ENCODE measurements around the gene SMTN. TPM values are rescaled to one million over a fixed set of nuclear protein-coding genes. Genes with fewer than 3 reads are reported as not detected.

SMTN gene
- total RNA-seq, 1 donor from 2014 or later: 40.8 TPM

- Mint-ChIP-seq H3K4me1 (ENCODE audit: low read depth) (peaks cover 6% of the 10 kb centered on the region), H3K27me3 (peaks cover 5% of the 10 kb centered on the region), H3K27ac (no peak overlapping the region), H3K36me3 (ENCODE audit: insufficient read depth) (no peaks in the 10 kb centered on the region), H3K9me3 (ENCODE audit: low read depth) (no peaks in the 10 kb centered on the region), H3K4me3 (ENCODE audit: low read depth) (no peak overlapping the region)
- DNase-seq (ENCODE audit: low spot score, unreplicated experiment): no peak
- TF ChIP-seq, protein P1, sequence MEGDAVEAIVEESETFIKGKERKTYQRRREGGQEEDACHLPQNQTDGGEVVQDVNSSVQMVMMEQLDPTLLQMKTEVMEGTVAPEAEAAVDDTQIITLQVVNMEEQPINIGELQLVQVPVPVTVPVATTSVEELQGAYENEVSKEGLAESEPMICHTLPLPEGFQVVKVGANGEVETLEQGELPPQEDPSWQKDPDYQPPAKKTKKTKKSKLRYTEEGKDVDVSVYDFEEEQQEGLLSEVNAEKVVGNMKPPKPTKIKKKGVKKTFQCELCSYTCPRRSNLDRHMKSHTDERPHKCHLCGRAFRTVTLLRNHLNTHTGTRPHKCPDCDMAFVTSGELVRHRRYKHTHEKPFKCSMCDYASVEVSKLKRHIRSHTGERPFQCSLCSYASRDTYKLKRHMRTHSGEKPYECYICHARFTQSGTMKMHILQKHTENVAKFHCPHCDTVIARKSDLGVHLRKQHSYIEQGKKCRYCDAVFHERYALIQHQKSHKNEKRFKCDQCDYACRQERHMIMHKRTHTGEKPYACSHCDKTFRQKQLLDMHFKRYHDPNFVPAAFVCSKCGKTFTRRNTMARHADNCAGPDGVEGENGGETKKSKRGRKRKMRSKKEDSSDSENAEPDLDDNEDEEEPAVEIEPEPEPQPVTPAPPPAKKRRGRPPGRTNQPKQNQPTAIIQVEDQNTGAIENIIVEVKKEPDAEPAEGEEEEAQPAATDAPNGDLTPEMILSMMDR (IDR thresholded peaks at IDR 0.05; ENCODE audit: unreplicated experiment): no peak
These were observed 39.1 kb downstream of the SMTN start for GRCh38 chr22:31120230-31120629.

GRCh38 chr22:31120642-31121041 is 39.5 kb downstream of the SMTN start:
- TF ChIP-seq, protein P1 (IDR thresholded peaks at IDR 0.05; ENCODE audit: unreplicated experiment): no peak
- peaks cover 5% of the 10 kb centered on the region for H3K27me3 Mint-ChIP-seq
- DNase-seq (ENCODE audit: low spot score, unreplicated experiment): no peak

DNA sequence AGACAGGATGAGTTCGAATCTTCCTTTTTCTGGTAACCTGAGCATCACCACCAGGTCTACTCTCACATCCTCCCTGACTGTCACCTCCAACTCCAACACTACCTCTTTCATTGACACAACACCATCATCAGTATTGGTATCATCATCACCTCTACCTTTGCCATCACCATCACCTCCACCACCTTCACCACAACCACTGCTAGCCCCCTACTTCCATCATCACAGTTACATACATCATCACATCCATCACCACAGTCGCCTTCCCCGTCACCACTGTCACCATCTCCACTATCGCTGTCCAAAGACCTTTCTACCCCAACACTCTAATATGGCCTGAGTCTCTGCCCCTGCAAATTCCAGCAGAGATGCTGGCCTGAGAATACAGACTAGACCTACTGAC is 40.3 kb downstream of the SMTN start:
- peaks cover 5% of the 10 kb centered on the region for H3K27me3 Mint-ChIP-seq
- H3K36me3 Mint-ChIP-seq (ENCODE audit: insufficient read depth): no peaks in the 10 kb centered on the region
- DNase-seq (ENCODE audit: low spot score, unreplicated experiment): no peak
- no peak overlapping the region for H3K4me3 Mint-ChIP-seq (ENCODE audit: low read depth)
- peaks cover 6% of the 10 kb centered on the region for H3K4me1 Mint-ChIP-seq (ENCODE audit: low read depth)
- H3K9me3 Mint-ChIP-seq (ENCODE audit: low read depth): no peaks in the 10 kb centered on the region
- H3K27ac Mint-ChIP-seq: no peak overlapping the region
- TF ChIP-seq, protein P1 (IDR thresholded peaks at IDR 0.05; ENCODE audit: unreplicated experiment): no peak

More at GRCh38 chr22:31120642-31121041, 39.5 kb downstream of the SMTN start:
- no peaks in the 10 kb centered on the region for H3K9me3 Mint-ChIP-seq (ENCODE audit: low read depth)
- H3K4me3 Mint-ChIP-seq (ENCODE audit: low read depth): no peak overlapping the region
- no peaks in the 10 kb centered on the region for H3K36me3 Mint-ChIP-seq (ENCODE audit: insufficient read depth)
- no peak overlapping the region for H3K27ac Mint-ChIP-seq
- H3K4me1 Mint-ChIP-seq (ENCODE audit: low read depth): peaks cover 6% of the 10 kb centered on the region

- Mint-ChIP-seq H3K27ac (no peak overlapping the region), H3K4me3 (ENCODE audit: low read depth) (peak overlapping the region; percentile 31), H3K4me1 (ENCODE audit: low read depth) (peaks cover 6% of the 10 kb centered on the region), H3K36me3 (ENCODE audit: insufficient read depth) (no peaks in the 10 kb centered on the region), H3K9me3 (ENCODE audit: low read depth) (no peaks in the 10 kb centered on the region), H3K27me3 (peaks cover 5% of the 10 kb centered on the region)
- DNase-seq (ENCODE audit: low spot score, unreplicated experiment): no peak
- TF ChIP-seq, protein P1 (IDR thresholded peaks at IDR 0.05; ENCODE audit: unreplicated experiment): no peak
These were observed 41.0 kb downstream of the SMTN start for GRCh38 chr22:31122196-31122531.

GRCh38 chr22:31122532-31123291 is 41.6 kb downstream of the SMTN start, which contains the start of gene INPP5J:
Gene INPP5J (plus strand): TSS chr22:31122966. CDS start chr22:31123015, 49 bp downstream.
- H3K27me3 Mint-ChIP-seq: peaks cover 5% of the 10 kb centered on the region
- H3K4me1 Mint-ChIP-seq (ENCODE audit: low read depth): peaks cover 6% of the 10 kb centered on the region
- DNase-seq (ENCODE audit: low spot score, unreplicated experiment): peak; percentile 42
- TF ChIP-seq, protein P1 (IDR thresholded peaks at IDR 0.05; ENCODE audit: unreplicated experiment): no peak
- H3K9me3 Mint-ChIP-seq (ENCODE audit: low read depth): no peaks in the 10 kb centered on the region
- H3K27ac Mint-ChIP-seq: peak within 1 kb of the TSS; percentile 67
- no peaks in the 10 kb centered on the region for H3K36me3 Mint-ChIP-seq (ENCODE audit: insufficient read depth)
- H3K4me3 Mint-ChIP-seq (ENCODE audit: low read depth): peak within 1 kb of the TSS; percentile 72
